ENCODE data around the gene RUSC2.
"Not testable (repeated sequence)": the region's sequence is repeated elsewhere in the genome, so short reads cannot be mapped to it uniquely, and the experiment has no call there.

The RUSC2 gene

DNA sequence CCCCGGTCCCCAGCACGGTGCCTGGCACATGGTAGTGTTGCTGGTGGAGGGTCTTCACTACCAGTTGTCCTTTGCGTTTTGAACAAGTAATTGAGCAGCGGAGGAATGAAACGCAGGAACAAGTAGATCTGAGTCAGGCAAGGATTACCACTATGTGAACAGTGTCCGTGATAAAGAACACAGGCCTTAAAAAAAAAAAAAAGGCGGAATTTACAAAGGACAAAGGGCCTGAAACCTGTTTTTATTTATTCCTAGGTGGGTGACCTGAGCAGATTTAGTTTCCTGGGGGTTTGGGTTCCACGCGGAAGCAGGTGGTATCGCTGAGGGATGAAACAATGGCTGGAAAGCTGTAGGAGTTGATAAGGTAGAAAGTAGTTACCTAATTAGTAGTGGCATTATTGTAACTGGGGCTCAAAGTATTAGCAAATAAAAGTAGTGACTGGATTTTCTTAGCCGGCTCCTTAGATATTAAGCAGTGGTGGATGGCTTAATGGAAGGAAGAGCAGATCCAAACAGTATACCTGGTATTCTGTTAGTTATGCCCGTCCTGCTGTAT is 1.1 kb downstream of the RUSC2 start:
- DNase-seq, result no peak

DNA sequence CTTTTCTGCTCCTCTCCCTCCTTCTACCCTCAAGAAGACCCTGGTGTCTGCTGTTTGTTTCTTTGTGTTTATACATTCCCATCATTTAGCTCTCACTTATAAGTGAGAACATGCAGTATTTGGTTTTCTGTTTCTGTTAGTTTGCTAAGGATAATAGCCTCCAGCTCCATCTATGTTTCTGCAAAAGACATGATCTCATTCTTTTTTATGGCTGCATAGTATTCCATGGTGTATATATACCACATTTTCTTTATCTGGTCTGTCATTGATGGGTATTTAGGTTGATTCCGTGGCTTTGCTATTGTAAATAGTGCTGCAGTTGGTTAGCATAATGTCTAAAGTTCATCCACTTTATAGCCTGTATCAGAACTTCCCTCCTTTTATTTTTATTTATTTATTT is 3.2 kb downstream of the RUSC2 start:
- DNase-seq, result not testable (repeated sequence)

DNA sequence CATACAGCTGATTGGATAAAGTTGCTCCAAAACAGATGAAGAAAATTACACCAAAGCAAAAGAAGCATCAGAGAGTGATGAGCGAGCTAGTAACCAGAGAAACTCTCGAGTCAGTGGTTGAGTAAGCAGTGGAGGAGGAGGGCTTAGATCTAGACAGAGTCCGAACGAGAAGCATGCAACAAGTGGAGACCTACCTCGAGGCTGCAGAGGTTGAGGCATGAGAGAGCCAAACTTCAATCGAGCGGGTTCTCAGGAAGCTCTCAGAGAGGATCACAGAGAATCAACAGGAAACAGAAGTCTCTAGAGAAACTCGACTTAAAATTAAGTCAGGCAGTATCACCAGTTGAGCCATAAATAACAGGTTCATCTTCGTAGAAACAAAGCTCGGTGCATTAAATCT is 6.1 kb downstream of the RUSC2 start:
- DNase-seq, result no peak

DNA sequence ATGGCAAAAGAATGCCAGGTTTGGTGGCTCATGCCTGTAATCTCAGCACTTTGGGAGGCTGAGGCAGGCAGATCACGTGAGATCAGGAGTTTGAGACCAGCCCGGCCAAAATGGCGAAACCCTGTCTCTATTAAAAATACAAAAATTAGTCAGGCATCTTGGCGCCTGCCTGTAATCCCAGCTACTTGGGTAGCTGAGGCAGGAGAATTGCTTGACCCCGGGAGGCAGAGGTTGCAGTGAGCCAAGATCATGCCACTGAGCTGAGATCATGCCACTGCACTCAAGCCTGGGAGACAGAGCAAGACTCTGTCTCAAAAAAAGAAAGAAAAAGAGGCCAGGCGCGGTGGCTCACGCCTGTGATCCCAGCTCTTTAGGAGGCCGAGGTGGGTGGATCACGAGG is 8.3 kb downstream of the RUSC2 start:
- not testable (repeated sequence) for DNase-seq

DNA sequence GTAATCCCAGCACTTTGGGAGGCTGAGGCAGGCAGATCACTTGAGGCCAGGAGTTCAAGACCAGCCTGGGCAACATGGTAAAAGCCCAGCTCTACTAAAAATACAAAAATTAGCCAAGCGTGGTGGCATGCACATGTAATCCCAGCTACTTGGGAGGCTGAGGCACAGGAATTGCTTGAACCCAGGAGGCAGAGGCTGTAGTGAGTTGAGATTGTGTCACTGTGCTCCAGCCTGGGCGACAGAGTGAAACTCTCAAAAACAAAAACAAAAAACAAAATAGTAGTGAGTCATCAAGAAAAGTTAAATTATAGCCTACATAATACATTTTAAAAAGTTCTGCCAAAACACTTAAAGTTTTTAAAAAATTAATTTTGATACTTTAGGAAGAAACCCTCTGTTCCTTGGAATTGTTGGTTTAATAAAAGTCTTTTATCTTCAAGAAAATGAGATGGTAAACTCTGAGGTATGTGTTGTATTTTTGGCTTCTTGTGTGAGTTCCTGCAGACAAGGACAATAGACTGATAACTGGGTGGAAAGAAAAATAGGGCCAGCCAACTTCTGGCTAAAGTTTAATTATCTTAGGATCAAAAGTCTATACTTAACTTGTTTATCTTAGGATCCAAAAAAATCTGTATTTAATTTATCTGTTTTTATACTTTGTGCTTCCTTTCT is 9.3 kb downstream of the RUSC2 start:
- DNase-seq, result no peak

DNA sequence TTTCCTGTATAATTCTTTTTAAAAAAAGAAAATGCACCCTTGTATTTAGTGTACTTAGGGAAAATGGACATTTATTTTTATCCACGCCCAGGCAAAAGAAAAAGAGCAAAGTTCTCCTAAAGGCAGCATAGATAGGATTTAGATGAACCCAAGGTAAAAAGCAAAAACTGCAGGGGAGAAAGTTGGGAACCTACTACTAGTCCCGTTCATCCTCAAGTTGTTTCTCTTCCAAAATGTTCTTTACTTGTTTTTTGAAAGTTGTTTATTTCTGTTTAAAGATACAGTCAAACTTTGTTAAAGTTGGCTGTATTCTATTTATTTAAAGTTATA is 9.8 kb downstream of the RUSC2 start:
- DNase-seq, result no peak

DNA sequence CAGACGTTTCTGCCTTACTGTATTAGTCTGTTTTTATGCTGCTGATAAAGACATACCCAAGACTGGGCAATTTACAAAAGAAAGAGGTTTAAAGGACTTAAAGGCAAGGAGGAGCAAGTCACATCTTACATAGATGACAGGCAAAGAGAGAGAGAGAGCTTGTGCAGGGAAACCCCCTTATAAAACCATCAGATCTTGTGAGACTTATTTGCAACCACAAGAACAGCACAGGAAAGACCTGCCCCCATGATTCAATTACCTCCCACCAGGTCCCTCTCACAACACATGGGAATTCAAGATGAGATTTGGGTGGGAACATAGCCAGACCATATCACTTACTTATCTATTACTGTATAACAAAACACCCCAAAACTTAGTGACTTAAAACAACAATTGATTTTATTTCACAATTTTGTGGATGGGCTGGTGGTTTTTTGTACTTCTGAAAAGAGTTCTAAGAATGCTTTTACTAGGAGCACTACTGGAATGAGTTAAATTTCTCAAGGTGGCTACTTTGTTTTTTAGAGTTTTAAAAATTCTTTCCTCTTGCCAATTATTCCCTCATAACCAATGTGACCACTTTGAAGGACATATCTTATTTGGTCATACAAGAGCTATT is 10.3 kb downstream of the RUSC2 start:
- no peak for DNase-seq

DNA sequence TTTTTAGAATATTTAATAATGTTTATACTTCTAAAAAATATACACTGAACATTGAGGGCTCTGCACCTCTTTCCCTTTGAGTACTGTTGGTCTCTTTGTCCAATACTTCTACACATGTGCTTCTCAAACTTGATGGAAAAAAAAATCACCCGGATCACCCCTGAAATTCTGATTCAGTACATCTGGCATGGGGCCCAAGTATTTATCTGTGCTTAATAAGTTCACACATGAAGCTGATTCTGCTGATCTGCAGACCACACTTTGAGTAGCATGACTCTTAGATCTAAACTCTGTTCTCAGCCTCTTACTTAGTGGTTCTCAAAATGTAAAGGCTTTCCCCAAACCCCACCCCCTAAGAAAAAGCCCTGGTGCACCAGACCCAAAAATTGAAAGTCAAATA is 12.0 kb downstream of the RUSC2 start:
- no peak for DNase-seq

DNA sequence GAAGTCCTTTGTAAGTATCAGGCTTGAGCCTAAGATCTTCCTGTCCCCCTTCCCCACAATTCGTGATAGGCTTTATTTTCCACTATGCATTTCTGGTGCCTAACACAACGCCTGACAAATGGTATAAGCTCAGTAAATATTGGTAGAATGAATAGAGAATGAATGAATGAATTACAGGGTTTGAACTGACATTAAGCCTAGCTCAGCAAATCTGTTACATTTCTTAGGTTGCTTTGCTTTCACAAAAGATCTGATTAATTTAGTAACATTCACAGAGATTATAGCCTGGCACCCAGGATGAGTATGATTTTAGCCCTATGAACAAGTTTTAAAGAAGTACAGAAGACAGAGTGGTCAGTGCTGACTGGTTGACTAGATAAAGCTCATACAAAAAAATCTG is 16.4 kb downstream of the RUSC2 start:
- DNase-seq, result no peak

DNA sequence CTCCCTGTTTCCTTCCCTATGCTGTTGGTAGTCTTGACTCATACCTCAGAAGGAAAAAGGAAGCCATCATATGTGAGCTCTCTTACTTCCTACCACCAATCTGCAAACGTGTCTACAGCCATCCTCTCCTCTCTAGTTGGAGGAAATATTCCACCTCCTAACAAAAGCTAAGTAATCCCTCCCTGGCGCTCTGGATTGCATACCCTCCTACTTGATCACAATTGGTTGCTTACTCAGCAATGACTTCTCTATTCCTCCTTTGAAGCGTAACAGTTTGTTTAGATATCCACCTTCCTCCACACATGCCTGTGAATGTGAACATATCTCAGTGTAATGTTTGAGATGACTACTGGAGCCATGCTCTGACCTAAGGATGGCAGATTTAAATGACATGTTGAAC is 18.2 kb downstream of the RUSC2 start:
- no peak for DNase-seq

DNA sequence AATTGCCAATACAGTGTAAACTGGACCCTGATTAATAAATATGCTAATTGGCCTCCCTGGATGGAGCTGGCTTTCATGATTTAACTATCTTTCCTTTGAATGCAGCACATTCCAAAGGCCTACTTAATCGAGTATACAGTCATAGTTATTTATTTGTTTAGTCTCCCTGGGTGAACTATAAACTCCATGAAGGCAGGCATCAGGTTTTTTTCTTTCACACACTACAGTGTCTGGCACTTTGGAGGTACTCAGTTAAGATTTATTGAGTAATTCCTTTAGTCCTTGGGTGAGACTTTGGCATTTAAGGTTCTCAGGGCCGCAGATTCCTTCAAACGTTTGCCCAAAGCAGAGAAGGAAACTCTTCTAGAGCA is 20.5 kb downstream of the RUSC2 start:
- DNase-seq, result no peak

DNA sequence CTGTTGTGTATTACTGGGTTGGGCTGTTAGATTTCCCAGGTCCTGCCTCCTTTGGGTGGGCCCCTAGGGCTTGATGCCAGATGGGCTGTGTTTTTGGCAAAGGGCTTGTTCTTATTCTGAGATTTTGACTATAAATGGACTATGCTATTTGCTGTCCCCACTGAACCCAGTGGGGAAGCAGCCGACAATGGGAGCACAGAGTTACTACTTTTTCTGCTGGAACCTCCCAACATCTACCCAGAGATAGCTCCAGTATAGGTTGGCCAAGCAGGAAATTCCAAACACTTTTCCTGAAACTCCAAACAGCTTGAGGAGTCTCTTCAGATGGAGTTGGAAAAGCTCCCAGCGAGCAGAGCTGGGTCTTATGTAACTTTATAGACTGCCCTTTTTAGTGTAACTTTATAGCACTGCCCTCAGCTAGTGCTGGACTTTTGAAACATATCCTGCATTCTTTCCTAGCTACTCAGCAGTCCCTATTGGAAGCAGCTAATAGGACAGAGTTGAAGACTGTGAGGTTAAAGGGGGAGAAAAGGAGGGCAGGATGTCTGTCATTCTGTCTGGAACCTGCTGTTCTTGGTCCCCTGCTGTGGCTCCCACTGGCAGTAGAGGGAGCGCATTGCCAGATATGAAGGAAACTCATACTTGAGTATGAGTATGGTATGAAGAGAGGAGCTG is 21.0 kb downstream of the RUSC2 start:
- DNase-seq, result no peak

DNA sequence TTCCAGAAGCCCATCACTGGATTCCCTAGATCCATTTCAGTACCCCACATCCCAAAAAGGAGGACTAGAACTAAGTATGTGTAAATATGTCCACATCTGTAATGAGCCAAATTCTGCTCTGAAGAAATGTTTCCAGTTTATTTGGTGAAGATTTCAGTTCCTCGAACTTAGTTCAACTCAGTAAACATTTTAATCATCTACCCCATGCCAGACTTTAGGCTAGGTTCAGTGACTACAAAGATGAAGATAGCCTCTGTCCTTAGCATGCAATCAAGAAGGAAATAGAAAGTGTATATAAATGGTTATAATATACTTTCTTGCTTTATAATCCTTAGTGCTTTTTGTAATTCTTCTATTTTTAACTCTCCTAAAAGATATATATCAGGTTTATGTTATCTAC is 21.5 kb downstream of the RUSC2 start:
- DNase-seq, result no peak

DNA sequence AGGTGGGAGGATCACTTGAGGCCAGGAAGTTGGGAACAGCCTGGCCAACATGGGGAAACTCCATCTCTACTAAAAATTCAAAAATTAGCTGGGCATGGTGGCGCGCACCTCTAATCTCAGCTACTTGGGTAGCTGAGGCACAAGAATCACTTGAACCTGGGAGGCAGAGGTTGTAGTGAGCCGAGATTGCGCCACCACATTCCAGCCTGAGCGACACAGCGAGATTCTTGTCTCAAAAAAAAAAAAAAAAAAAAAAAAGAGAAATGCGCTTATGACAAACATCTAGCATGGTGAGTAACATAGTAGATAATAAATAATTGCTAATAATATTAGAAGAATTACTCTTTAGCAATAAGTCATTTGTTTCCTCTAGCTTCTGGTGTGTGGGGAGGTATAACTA is 25.9 kb downstream of the RUSC2 start:
- DNase-seq, result no peak

DNA sequence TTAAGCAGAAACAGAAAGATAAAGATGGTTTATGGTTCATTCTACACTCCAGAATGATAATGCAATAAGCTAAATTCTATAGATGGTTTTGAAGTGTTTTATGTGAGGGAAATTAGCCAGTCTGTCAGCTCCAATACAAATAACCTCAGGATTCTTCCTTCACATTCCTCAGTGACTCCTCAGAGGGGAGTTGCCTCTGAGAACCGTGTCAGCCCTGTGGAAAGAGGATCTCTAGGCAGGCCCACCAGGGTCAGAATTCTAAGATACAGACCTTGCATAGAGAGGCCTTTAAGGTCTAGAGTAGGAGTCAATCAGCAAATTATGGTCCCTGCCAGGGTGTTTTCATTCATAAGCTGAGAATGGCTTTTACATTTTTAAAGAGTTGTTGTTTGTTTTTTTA is 26.6 kb downstream of the RUSC2 start:
- no peak for DNase-seq

DNA sequence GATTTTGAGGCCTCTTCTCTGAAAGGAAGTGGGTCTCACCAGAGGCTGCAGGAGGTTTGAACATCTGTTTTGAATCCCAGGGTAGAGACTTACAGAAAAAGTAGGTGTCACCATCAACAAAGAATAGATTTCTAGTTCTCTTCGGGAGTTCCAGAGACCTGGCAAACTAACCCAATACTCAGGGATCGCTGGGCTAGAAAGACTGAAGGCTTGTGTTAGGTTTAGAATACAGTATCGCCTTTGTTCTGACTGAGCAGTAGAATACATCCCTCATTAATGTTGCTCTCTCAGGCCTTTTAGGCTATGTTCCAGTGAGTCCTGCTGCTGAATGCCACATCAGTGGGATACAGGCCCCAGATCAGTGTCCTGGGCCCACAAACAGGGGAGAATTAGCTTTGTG is 27.2 kb downstream of the RUSC2 start:
- no peak for DNase-seq

DNA sequence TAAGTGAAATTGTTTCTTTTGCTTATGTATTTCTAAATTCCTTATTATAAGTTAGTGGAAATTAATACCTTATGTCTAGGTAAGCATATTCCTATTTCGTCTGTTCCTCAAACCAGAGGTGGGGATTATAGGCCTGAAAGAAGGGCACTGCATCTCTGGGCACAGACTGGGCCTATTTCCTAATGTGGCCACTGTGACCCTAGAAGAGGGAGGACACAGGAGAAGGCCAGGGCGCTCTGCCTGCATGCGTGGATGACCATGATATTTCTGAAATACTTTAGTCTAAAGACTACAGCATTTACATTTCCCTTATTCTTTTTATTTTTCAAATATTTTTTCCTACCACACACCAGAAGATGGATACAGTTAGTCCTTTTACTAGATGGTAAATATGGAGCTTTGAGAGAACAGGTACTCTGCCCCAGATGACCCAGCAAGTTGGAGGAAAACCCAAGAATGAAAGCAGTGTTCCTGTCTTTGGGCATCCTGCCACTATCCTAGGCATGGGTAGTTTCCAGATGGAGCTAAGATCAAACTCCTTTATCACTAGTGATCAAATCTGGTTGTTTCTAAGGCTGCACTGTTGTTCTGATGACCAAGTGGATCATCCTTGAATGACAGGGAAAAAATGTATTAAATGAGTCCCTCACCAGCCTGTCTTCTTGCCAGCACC is 27.8 kb downstream of the RUSC2 start:
- no peak for DNase-seq

DNA sequence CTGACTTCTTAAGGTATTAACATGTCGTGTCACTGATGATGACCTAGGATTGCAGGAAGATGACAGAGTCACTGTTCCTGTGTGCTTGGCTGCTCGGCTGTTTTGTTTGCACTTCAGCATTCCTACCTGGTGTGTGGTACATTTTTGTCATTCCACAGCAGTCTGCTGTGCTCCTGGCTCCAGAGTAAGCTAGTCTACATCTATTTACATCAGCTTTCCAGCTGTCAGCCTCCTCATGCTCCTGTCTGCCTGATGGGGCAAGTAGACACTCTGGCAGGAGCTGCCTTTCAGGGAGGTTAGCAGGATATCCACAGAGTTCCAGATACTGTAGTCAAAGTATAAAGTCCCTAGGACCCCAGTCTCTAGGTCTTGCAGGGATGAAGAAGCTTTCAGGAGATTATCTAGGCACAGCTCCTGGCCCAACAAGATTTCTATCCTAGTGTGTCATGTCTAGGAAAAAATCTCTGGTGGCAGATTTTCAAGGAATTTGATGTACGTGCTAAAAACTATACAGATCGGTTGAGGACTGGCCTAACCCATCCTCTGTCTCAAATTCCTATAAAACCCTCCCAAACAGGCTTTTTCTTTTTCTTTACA is 28.4 kb downstream of the RUSC2 start:
- no peak for DNase-seq

DNA sequence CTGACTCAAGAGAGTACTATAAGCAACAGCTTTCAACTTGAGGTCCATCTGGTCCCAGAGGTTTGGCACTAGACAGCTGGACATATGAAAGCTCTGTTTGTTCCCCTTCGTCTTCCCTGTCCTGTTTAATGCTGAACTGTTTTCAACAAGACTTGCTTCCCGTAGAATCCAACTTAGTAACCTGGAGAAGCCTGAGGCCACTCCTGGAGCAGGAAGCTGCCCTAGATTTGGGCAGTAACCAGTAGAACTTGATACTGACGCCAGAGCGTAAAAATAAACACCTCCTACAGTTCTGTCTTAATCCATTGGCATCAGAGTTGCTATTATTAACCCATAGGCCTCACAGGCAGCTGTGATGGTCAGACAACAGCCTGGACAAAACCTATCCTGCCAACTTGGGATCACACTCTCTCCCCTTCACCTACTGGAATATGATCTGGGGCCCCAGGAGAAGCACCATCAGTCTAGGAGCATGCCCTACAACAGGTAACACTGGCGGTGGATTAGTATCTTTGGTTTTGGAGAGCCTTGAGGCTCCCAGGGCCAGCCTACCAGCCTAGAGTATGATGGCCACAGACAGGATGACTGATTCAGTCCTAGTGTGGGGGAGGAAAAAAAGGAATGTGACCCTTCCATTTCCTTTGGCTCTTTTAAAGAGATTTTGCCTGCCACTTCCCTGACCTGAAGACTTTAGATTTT is 29.2 kb downstream of the RUSC2 start:
- DNase-seq, result no peak

DNA sequence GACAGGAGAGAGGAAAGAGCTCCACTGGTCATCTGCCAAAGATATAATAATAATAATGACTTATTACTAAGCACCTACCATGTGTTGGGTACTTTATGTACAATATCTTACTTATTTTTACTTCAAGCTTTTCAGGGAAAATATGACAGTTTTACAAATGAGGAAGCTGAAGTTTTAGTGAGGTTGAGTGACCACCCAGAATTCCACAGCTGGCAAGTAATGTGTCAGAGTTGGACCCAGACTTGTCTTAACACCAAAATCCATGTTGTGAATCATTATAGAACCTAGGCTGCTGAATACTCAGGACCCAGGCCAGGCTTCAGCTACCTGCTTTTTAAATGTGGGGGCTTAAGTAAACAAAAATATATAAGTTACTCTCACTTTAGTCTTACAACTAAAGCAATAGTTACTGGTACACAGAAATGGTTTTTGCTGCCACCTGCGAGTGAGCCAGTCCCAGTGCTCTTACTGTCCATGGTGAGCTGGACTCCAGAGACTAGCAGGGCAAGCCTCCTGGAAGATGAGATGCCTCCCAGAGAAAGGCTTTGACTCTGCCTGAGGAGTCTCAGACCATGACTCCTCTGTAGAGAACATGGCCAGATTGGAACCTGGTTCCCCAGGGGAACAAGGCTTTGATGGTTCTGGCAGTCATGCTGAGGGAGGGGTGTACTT is 29.9 kb downstream of the RUSC2 start:
- no peak for DNase-seq

DNA sequence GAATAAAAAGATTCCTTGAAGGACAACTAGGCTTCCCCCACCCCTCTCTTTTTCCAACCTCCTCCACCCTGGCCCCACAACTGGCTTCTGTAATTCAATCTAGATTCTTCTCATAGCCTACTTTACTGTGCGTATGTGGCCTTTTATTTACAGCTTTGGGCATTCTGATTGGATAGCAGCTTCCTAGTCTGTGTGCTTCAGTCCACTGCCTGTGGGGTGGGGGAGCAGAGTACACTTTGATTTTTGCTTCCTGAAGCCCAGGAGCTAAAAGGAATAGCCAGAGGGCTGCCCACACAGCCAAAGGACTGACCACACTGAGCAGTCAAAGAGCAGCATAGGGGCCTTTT is 30.4 kb downstream of the RUSC2 start:
- DNase-seq, result no peak

DNA sequence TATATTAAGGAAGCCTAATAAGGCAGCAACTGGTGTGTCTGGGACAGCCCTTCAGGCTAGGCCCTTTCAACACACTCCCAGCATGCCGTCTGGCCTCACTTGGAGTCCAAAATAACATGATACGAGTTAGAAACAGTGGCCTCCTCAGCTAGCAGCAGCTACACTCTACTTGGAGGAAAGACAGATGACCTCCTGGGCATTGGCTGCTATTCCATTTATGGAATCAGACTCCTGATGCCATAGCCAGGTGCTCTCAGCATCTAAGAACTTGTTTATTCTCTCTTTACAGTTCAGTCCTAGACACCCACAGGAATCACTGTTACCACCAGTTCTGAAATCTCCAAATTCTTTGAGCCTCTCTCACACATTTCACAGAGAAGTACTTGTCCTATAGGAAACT is 31.8 kb downstream of the RUSC2 start:
- no peak for DNase-seq

All from SHP77 treated with DMSO at 0.1 percent for 48 hours (cell line).